NCI-H526 (cell line): ENCODE results near the gene POU3F1.

ENCODE experiments used
- DNase-seq, 2 experiments: peaks; one replicate each; lab custom pipeline; 2025; lab: John Stamatoyannopoulos, UW

The POU3F1 gene

GRCh38 chr1:38004284-38005108, 42.1 kb downstream of the POU3F1 start:
- peak; percentile 13 to 74 for DNase-seq

- DNase-seq = no peak
Measured at GRCh38 chr1:38003261-38004250, 43.0 kb downstream of the POU3F1 start.

GRCh38 chr1:38000529-38001455, 45.8 kb downstream of the POU3F1 start:
- no peak for DNase-seq

GRCh38 chr1:38000233-38000528, 46.4 kb downstream of the POU3F1 start:
- no peak for DNase-seq

- no peak for DNase-seq
Measured at GRCh38 chr1:37999430-38000232, 47.0 kb downstream of the POU3F1 start.

GRCh38 chr1:37998913-37999429, 47.6 kb downstream of the POU3F1 start:
- DNase-seq = no peak

- no peak for DNase-seq
Measured at GRCh38 chr1:37998089-37998808, 48.3 kb downstream of the POU3F1 start.

GRCh38 chr1:37997256-37998088, 49.1 kb downstream of the POU3F1 start:
- DNase-seq = no peak

GRCh38 chr1:37995751-37996345, 50.7 kb downstream of the POU3F1 start:
- peak; percentile 50 to 87 for DNase-seq

- DNase-seq = no peak
Measured at GRCh38 chr1:37994886-37995566, 51.6 kb downstream of the POU3F1 start.
